Measurements from ENCODE around the gene ISCU. TPM values are rescaled to one million over a fixed set of nuclear protein-coding genes. Genes with fewer than 3 reads are reported as not detected.

The ISCU gene
- 137 TPM for total RNA-seq

DNA sequence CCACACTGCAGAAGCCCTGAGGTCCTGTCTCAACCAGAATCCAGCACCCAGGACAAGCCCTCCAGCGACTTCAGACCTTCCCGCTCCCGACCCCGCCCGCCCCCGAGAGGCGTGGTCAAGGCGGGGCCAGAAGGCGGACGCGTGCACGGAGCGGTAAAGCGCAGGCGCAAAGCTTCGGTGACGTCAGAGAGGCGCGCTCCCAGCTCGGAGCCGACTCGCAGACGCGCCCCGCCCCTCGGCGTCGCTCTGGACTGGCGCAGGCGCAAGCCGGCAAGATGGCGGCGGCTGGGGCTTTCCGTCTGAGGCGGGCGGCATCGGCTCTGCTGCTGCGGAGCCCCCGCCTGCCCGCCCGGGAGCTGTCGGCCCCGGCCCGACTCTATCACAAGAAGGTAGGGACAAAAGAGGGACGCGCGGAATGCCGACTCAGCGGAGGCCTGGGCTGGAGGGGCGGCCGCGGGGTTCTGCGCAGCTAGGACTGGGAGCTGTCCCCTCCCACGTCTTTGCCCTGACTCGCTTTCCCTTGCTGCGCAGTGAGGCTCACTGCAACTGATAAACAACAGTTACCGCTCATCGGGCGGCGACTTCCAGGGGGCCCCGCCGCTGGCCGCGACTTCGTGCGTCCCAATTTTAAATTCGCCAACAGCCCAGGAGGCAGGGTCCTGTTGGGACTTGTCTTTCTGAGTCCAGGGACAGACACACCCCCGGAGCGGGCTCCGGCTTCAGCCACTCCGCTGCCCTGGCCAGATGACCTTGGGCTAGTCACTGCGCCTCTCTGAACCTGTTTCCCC lies at the start of gene ISCU:
Gene ISCU (plus strand): TSS at position 249 of the 788 bp plus-strand sequence. CDS start 27 bp downstream, at position 276.
- H3K4me3 ChIP-seq (ENCODE audit: low read length) = peak within 1 kb of the TSS; percentile 97
- H3K9me3 ChIP-seq (ENCODE audit: low read depth, low read length) = no peaks in the 10 kb centered on the region
- H3K27me3 ChIP-seq (ENCODE audit: insufficient read depth, low read length) = no peaks in the 10 kb centered on the region
- H3K4me1 ChIP-seq (ENCODE audit: insufficient read depth, low read length) = peaks cover 64% of the 10 kb centered on the region

DNA sequence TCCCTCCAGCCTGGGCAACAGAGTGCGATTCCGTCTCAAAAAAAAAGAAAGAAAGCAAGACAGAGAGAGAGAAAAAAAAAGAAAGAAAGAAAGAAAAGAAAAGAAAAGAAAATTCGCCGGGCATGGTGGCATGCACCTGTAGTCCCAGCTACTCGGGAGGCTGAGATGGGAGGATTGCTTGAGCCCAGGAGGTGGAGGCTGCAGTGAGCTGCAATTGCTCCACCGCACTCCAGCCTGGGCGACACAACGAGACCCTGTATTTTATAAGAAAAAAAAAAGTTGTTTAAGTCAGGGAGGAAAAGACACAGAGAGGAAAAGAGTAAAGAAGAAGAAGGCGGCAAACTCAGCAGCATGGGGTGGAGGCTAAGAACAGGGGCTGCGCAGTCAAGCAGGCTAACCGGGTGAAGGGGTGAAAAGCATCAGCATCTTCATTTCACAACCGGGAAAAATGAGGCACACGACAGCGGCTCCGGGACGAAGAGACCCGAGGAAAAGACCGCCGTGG lies 47.9 kb upstream of the ISCU start:
- Histone ChIP-seq H3K27me3 (ENCODE audit: insufficient read depth, low read length) (no peaks in the 10 kb centered on the region), H3K4me1 (ENCODE audit: insufficient read depth, low read length) (peaks cover 17% of the 10 kb centered on the region), H3K9me3 (ENCODE audit: low read depth, low read length) (no peaks in the 10 kb centered on the region), H3K4me3 (ENCODE audit: low read length) (peak overlapping the region; percentile 73)

DNA sequence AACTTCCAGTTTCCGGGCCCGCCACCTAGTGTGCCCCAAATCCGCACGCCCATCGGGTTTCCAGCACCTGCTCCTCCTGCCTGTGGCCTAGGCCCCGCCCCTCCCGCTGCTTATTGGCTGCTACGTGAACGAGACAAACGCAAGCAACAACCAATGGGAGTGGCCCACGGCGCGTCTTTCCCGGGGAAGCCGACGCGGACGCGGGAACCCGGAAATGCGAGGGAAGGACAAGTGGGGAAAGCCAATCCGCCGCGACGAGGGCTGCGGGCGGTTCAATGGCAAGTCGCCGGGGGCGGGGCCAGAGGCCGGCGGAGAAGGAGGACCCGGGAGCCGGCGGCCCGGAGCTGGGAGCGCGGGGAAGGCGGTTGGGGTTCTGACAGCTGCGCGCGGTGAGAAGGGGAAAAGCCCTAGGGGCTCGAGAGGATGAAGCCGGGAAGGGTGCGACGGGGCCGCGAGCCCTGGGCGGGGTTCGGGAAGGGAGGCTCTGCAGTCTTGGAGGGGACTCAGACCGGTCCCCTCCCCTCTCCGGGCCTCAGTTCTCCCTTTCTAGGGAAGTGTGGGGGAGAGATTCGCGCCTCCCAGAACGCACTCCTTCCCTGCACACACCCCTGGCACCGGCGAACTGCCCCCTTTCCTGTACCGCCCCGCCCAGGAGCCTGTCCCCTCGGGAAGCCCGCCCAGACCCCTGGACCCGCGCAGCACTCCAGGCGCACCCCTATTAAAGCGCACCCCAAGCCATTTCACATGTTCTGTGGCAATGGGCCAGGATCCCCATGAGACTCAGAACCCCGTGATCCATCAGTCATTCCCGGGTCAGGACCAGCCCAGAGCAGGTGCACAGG lies 47.2 kb upstream of the ISCU start, which contains the start of gene FICD:
Gene FICD (plus strand): TSS at position 305 of the 842 bp plus-strand sequence. CDS start 1,696 bp downstream, outside the sequence.
- H3K9me3 ChIP-seq (ENCODE audit: low read depth, low read length) = no peaks in the 10 kb centered on the region
- peaks cover 17% of the 10 kb centered on the region for H3K4me1 ChIP-seq (ENCODE audit: insufficient read depth, low read length)
- H3K4me3 ChIP-seq (ENCODE audit: low read length) = peak within 1 kb of the TSS; percentile 73
- no peaks in the 10 kb centered on the region for H3K27me3 ChIP-seq (ENCODE audit: insufficient read depth, low read length)

DNA sequence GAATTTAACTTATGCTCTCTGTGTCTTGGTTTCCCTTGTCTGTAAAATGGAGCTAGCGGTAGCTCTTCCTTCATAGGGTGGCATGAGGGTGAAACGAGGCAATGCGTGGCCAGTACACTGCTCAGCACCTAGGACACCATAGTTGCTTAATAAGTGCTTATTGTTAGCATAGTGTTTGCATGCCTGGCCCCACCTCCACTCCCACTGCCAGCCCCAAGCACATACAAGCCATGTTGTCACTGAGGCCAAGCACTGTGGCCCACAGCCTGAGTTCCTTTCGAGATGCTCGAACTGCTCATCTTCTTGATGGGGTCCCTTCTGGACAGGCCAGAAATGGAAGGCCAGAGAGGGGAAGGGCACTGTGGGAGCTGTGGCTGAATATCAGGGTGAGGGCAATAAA lies 46.5 kb upstream of the ISCU start:
- Histone ChIP-seq H3K4me1 (ENCODE audit: insufficient read depth, low read length) (peaks cover 17% of the 10 kb centered on the region), H3K9me3 (ENCODE audit: low read depth, low read length) (no peaks in the 10 kb centered on the region), H3K27me3 (ENCODE audit: insufficient read depth, low read length) (no peaks in the 10 kb centered on the region), H3K4me3 (ENCODE audit: low read length) (peak overlapping the region; percentile 73)

DNA sequence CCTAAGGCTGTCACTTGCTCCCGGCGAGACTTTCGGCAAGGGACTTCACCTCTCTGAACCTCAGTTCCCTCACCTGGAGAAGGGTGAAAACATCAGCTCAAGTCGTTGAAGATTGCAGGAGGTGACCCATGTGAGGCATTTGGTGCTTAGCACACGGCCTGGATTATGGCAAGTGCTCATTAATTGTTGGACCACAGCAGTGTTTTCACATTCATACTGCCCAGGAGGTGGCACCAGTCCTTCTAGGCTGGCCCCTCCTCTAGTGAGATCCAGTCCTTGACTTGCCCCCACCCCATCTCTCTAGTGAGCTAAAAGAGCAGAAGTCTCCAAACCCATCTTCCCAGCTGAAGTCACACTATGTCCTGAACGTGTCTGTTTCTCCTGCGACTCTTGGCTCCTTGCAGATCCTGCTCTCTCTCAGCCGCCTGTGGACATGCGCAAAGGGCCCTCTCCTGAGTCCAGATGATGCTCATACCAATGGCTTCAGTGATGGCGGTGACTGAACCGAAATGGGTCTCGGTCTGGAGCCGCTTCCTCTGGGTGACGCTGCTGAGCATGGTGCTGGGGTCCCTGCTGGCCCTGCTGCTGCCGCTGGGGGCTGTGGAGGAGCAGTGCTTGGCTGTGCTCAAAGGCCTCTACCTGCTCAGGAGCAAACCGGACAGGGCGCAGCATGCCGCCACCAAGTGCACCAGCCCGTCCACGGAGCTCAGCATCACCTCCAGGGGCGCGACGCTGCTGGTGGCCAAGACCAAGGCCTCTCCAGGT lies 45.7 kb upstream of the ISCU start:
- Histone ChIP-seq H3K4me1 (ENCODE audit: insufficient read depth, low read length) (peaks cover 17% of the 10 kb centered on the region), H3K4me3 (ENCODE audit: low read length) (no peak overlapping the region), H3K9me3 (ENCODE audit: low read depth, low read length) (no peaks in the 10 kb centered on the region), H3K27me3 (ENCODE audit: insufficient read depth, low read length) (no peaks in the 10 kb centered on the region)

DNA sequence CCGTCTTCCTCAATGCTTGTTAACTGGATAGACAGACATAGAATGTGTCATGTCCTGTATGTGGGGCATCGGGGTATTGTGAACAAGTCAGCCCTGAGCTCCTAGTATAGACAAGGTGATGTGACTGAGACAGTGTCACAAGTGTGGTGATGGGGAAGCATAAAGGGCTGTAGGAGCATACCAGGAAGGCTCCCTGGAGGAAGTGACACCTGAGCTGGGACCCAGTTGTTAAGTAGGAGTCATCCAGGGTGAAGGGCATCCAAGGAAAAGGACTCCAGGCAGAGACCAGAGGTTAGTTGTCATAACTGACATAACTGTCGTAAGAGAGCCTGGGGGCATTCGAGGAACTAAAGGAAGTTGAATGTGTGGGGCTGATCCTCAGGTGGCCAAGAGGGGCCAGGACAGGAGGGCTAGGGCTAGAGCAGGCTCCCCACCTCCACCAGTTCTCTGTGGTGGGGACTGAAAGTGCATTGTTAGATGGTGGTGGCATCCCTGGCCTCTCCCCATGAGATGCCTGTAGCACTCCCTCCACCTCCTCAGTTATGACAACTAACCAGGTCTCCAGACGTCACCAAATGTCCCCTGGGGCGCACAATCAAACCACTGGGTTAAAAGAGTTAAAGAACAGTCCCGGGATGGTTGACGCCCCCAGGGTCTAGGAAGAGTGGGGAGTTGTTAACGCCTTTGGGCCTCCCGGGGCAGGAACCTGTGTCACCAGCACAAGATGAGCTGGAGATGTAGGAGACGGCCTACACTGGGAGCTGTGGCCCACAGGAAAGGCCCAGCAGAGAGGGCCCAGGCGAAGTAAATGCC lies 44.9 kb upstream of the ISCU start:
- peaks cover 17% of the 10 kb centered on the region for H3K4me1 ChIP-seq (ENCODE audit: insufficient read depth, low read length)
- no peak overlapping the region for H3K4me3 ChIP-seq (ENCODE audit: low read length)
- no peaks in the 10 kb centered on the region for H3K27me3 ChIP-seq (ENCODE audit: insufficient read depth, low read length)
- H3K9me3 ChIP-seq (ENCODE audit: low read depth, low read length) = no peaks in the 10 kb centered on the region

DNA sequence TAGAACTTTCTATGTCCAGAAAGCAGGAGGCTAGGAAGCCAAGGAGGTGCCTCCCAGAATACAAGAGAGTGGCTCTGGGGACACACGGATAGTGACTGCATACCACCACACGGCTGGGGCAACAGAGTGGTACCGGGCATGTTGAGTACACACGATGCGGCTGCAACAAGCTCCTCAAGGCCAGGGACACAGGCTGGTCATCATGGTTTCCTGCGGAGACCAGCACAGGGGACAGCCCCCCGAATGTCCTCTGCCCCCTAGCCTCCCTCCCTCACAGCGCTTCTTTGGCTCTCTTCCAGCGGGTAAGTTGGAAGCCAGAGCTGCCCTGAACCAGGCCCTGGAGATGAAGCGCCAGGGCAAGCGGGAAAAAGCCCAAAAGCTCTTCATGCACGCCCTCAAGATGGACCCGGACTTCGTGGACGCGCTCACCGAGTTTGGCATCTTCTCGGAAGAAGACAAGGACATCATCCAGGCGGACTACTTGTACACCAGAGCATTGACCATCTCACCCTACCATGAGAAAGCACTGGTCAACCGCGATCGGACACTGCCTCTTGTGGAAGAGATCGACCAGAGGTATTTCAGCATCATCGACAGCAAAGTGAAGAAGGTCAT lies 44.2 kb upstream of the ISCU start:
- no peaks in the 10 kb centered on the region for H3K9me3 ChIP-seq (ENCODE audit: low read depth, low read length)
- no peaks in the 10 kb centered on the region for H3K27me3 ChIP-seq (ENCODE audit: insufficient read depth, low read length)
- no peak overlapping the region for H3K4me3 ChIP-seq (ENCODE audit: low read length)
- peaks cover 17% of the 10 kb centered on the region for H3K4me1 ChIP-seq (ENCODE audit: insufficient read depth, low read length)

DNA sequence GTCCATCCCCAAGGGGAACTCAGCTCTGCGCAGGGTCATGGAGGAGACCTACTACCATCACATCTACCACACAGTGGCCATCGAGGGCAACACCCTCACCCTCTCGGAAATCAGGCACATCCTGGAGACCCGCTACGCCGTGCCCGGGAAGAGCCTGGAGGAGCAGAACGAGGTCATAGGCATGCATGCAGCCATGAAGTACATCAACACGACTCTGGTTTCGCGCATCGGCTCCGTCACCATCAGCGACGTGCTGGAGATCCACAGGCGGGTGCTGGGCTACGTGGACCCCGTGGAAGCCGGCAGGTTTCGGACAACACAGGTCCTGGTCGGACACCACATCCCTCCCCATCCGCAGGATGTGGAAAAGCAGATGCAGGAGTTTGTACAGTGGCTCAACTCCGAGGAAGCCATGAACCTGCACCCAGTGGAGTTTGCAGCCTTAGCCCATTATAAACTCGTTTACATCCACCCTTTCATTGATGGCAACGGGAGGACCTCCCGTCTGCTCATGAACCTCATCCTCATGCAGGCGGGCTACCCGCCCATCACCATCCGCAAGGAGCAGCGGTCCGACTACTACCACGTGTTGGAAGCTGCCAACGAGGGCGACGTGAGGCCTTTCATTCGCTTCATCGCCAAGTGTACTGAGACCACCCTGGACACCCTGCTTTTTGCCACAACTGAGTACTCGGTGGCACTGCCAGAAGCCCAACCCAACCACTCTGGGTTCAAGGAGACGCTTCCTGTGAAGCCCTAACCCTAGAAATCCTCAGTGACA lies 43.5 kb upstream of the ISCU start:
- H3K4me3 ChIP-seq (ENCODE audit: low read length) = no peak overlapping the region
- peaks cover 17% of the 10 kb centered on the region for H3K4me1 ChIP-seq (ENCODE audit: insufficient read depth, low read length)
- no peaks in the 10 kb centered on the region for H3K9me3 ChIP-seq (ENCODE audit: low read depth, low read length)
- no peaks in the 10 kb centered on the region for H3K27me3 ChIP-seq (ENCODE audit: insufficient read depth, low read length)

DNA sequence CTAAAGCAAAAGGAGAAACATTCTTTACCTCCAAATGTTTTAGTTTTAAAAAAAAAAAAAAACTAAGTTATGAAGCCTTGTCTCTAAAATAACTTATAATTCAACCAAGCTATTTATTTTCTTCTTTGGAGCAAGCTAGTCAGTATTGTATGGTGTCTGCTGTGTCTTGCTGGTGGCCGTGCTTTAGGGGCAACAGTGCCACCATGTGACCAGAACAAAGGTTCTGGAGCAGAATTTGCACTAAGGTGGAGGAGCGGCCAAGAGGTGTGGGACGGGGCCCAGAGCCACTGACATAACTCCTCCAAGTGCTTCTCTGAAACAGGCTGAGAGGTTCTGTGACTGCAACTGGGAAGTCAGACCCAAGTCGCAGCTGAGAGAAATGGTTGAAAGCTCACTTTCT lies 42.8 kb upstream of the ISCU start:
- peaks cover 13% of the 10 kb centered on the region for H3K4me1 ChIP-seq (ENCODE audit: insufficient read depth, low read length)
- no peaks in the 10 kb centered on the region for H3K9me3 ChIP-seq (ENCODE audit: low read depth, low read length)

DNA sequence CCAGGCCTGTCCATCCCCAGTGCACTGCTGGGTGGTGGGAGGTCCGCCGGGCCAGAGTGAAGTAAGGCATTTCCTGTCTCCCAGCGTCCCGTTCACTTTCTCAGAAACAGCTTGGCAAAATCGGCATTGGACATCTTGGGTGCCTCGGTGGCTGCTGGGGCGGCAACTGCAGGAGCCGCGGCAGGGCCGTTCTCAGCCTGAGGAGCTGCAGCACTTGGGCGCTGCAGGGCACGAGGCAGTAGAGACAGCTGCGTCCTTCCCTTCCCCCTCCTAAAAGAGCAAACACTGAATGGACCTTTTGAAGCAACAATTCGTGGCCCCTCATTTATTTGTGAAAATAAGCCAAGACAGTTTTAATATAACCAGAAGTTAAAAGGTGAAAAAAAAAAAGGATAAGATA lies 39.0 kb upstream of the ISCU start:
- no peaks in the 10 kb centered on the region for H3K27me3 ChIP-seq (ENCODE audit: insufficient read depth, low read length)
- no peaks in the 10 kb centered on the region for H3K9me3 ChIP-seq (ENCODE audit: low read depth, low read length)
- H3K4me1 ChIP-seq (ENCODE audit: insufficient read depth, low read length) = no peaks in the 10 kb centered on the region
- H3K4me3 ChIP-seq (ENCODE audit: low read length) = no peak overlapping the region

More for the DNA sequence above, 42.8 kb upstream of the ISCU start:
- H3K27me3 ChIP-seq (ENCODE audit: insufficient read depth, low read length) = no peaks in the 10 kb centered on the region
- no peak overlapping the region for H3K4me3 ChIP-seq (ENCODE audit: low read length)

DNA sequence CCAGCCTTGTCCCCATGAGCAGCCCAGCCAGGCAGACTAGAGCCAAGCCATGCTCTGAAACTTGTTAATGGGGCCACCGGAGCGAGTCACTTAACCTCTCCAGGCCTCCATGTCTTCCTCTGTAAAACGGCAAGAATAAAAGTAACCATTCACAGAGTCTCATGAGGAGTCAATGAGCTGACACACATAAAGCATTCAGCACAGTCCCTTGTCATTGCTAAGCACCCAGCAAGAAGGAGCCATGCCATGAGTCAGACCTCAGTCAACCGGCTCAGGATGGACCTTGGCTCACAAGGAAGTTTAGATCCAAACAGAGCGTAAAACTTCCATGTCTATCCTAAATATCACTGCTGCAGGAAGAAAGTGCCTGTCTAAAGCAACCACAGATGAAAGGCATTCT lies 36.7 kb upstream of the ISCU start:
- Histone ChIP-seq H3K9me3 (ENCODE audit: low read depth, low read length) (no peaks in the 10 kb centered on the region), H3K4me3 (ENCODE audit: low read length) (no peak overlapping the region), H3K27me3 (ENCODE audit: insufficient read depth, low read length) (no peaks in the 10 kb centered on the region), H3K4me1 (ENCODE audit: insufficient read depth, low read length) (no peaks in the 10 kb centered on the region)

DNA sequence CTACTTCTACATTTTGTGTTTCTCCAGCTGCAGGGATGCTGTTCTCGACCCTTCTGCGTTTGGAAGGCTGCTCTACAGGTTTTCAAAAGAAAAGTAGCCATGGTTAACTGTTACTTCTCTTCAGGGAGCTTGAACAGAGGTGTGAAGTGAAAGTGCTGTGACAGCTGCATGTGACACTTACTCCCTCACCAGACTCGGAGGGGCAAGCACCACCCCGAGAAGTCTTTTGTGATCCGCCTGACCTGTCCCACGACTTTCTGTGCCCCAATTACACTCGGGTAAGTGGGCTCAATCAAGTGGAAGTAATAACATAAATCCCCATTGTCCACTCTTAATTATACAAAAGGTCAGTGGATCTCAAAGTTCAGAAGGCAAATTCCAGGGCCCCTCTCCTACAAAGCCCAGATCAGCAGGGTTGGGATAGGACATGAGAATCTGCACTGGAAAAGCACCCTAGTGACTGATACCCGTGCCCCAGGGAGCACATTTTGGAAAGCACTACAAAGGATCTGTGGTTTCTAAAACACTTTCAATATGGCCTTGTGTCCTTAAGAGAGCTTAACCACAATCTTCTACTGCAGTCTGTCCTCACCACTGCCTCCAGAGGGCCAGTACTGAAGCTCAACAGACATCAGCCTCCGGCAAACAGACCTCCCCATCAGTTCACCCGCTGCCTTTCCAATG lies 35.8 kb upstream of the ISCU start:
- Histone ChIP-seq H3K4me3 (ENCODE audit: low read length) (no peak overlapping the region), H3K4me1 (ENCODE audit: insufficient read depth, low read length) (no peaks in the 10 kb centered on the region), H3K27me3 (ENCODE audit: insufficient read depth, low read length) (no peaks in the 10 kb centered on the region), H3K9me3 (ENCODE audit: low read depth, low read length) (no peaks in the 10 kb centered on the region)

DNA sequence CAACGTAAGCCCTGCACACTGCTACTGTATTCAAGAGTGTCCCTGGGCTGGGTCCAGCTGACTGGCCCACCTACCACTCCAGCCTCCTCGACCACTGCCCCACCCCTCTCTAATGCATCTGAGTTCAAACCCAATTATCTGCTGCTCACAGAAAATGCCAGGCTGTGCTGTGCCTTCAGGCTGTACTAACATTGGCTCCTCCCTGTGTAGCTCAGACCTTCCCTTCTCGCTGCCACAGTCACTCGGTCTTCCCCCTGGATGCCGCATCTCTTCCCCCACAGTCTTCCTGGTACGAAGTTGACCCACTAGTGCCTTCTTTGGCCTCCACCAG lies 35.3 kb upstream of the ISCU start:
- Histone ChIP-seq H3K27me3 (ENCODE audit: insufficient read depth, low read length) (no peaks in the 10 kb centered on the region), H3K4me3 (ENCODE audit: low read length) (no peak overlapping the region), H3K4me1 (ENCODE audit: insufficient read depth, low read length) (no peaks in the 10 kb centered on the region)

More for the DNA sequence above, 35.3 kb upstream of the ISCU start:
- no peaks in the 10 kb centered on the region for H3K9me3 ChIP-seq (ENCODE audit: low read depth, low read length)

Data from mononuclear cell (primary cell).